Loucy (cell line): ENCODE data around the gene SUCLG1.

Source experiments
- EZH2phosphoT487 ChIP-seq: fragments of 200-600 bp; IDR thresholded peaks from 2 replicates; pipeline ENCODE4 v1.6.1; 2018; ENCODE audit warnings: antibody characterized with exemption, mild to moderate bottlenecking, moderate library complexity, borderline replicate concordance
- TF ChIP-seq, protein P1 (sequence below): fragments of 200-600 bp; sonication (generic); conservative IDR thresholded peaks from 2 replicates; pipeline ENCODE4 v1.5.1; 2014; ENCODE audit warnings: mild to moderate bottlenecking, antibody characterized with exemption, low read length

DNA sequence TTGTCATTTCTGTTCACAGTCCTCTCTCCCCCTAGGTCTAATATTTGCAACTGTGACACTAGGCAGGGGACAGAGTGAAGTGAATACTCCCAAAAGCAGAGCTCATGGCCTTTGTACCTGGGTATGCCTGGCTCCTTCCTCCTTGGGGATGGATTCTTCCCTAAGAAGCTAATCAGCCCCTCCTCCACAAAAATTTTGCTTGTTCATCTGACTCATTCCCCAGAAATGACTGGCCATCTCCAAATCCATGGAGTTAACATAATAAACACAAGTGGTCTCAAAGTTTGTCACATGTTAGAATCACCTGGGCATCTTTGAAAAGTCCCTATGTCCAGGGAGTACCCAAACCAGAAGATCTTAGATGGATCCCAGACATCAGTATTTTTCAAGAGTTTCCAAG is 65.3 kb downstream of the SUCLG1 start:
- TF ChIP-seq, protein P1, sequence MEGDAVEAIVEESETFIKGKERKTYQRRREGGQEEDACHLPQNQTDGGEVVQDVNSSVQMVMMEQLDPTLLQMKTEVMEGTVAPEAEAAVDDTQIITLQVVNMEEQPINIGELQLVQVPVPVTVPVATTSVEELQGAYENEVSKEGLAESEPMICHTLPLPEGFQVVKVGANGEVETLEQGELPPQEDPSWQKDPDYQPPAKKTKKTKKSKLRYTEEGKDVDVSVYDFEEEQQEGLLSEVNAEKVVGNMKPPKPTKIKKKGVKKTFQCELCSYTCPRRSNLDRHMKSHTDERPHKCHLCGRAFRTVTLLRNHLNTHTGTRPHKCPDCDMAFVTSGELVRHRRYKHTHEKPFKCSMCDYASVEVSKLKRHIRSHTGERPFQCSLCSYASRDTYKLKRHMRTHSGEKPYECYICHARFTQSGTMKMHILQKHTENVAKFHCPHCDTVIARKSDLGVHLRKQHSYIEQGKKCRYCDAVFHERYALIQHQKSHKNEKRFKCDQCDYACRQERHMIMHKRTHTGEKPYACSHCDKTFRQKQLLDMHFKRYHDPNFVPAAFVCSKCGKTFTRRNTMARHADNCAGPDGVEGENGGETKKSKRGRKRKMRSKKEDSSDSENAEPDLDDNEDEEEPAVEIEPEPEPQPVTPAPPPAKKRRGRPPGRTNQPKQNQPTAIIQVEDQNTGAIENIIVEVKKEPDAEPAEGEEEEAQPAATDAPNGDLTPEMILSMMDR, result no peak
- TF ChIP-seq EZH2phosphoT487, result no peak
